LNCAP (cell line): Measurements from ENCODE around the gene PTGR2.

Experiments
- TF ChIP-seq, protein P1 (sequence below): fragments of 450-650 bp; IDR thresholded peaks from 2 replicates; pipeline ENCODE4 v1.5.1; 2017; ENCODE audit warnings: mild to moderate bottlenecking

The PTGR2 gene

DNA sequence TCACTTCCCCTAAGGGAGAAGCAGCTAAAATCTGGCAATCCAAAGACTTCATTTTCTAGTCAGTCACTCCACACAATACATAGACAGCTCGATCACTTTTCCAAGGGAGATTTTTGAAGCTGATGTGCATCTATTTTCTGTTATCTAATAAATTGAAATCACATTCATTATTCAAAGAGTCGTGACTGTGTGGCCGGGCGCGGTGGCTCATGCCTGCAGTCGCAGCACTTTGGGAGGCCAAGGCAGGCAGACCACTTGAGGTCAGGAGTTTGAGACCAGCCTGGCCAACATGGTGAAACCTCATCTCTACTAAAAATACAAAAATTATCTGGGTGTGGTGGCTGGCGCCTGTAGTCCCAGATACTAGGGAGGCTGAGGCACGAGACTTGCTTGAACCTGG lies 27.1 kb upstream of the PTGR2 start:
- TF ChIP-seq, protein P1, sequence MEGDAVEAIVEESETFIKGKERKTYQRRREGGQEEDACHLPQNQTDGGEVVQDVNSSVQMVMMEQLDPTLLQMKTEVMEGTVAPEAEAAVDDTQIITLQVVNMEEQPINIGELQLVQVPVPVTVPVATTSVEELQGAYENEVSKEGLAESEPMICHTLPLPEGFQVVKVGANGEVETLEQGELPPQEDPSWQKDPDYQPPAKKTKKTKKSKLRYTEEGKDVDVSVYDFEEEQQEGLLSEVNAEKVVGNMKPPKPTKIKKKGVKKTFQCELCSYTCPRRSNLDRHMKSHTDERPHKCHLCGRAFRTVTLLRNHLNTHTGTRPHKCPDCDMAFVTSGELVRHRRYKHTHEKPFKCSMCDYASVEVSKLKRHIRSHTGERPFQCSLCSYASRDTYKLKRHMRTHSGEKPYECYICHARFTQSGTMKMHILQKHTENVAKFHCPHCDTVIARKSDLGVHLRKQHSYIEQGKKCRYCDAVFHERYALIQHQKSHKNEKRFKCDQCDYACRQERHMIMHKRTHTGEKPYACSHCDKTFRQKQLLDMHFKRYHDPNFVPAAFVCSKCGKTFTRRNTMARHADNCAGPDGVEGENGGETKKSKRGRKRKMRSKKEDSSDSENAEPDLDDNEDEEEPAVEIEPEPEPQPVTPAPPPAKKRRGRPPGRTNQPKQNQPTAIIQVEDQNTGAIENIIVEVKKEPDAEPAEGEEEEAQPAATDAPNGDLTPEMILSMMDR, result no peak

DNA sequence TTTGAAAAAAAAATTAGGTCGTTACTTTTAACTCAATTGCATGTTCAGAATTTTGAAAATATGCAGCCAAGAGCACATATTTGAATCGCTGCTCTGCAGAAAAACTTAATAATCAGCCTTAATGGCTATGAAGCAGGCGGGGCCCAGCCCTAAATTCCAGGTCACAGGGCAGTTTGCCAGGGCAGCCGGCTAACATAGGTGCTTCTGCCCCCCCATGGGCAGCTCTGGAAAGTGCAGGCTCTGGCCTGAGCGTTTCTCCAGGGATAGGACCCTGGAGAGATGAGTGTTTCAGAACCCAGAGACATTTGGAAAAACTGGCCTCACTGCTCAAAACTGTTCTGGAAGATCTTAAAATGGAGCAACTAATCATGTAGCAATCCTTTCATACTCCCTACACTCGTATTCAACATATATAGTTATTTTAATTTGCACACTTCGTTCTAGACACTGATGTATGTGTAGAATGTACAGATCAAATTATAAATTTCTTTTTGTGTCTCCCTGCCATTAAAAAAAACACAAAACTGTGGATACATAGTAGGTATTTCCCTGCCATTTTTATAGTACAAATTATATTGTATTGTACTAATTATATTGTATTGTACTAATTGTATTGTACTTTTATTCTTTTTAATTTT lies 26.0 kb upstream of the PTGR2 start:
- TF ChIP-seq, protein P1, result peak; percentile 93

DNA sequence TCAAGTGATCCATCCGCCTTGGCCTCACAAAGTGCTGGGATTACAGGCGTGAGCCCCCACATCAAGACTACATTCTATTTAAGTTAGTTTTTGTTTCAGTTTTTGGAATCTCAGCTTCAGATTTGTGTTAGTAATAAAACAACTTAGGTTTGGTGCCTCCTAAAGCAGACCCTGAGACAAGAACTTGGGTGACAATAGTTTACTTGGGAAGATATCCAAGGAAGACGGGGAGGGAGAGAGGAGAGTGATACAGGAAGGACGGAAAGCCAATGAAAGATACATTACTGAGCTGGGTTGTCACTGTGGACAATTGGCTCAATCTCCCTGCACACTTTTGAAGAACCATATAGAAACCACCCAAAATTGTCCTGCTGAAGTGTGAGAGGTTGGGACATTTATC lies 22.6 kb upstream of the PTGR2 start:
- TF ChIP-seq, protein P1, result no peak

DNA sequence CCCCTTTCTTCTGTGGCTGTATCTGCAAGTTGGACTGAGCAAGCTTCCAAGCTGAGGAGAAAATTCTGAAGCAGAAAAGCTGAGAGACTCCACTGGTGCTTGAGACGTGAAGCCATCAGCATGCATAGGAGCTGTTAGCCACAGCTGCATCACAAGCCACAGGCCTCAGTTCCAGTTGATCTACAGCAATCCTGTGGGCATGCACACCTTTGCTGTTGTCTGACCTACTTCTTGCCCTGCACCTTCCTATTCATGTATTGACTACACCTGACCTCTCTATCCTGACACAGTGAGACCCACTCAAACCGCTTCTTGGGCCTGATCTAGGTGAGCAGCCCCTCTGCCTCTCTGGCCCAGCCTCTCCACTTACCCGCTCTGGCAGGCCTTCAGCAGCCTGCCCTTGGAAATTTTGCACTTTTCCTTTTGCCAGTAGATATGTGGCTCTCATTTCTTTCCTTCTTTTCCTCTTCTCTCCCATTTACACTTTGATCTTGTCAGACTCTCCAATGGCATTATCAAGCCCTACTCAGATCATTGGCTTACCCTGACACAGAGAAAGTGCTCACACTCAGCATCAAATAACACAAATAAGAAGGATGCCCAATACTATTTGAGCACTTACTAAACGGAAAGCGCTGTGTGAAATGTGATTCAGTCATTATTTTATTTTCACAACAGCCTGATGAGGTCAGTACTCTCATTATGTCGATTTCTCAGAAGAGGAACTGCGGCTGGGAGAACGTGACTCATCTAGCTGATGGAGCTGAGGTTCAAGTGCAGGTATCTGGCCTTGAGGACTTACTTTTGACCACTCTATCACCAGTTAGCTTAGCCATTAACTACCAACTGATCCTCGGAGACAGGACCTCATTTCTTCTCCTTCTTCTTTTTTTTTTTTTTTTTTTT lies 21.9 kb upstream of the PTGR2 start:
- TF ChIP-seq, protein P1, result no peak

DNA sequence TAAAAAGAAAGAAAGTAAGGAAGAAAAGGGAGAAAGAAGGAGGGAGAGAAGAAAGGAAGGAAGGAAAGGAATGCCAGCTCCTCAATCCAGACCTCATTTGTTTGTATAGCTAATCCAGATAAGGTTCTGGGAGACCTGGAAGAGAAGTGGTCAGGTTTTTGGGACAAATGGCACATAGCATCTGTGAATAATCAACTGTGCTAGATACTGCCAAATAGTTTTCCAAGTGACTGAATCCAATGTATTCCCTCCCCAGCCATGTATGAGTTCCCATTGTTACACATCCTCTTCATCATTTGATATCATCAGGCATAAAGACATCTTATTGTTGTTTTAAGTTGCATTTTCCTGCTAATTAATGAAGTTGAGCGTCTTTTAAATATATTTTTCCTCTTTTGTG lies 18.6 kb upstream of the PTGR2 start:
- TF ChIP-seq, protein P1, result no peak

DNA sequence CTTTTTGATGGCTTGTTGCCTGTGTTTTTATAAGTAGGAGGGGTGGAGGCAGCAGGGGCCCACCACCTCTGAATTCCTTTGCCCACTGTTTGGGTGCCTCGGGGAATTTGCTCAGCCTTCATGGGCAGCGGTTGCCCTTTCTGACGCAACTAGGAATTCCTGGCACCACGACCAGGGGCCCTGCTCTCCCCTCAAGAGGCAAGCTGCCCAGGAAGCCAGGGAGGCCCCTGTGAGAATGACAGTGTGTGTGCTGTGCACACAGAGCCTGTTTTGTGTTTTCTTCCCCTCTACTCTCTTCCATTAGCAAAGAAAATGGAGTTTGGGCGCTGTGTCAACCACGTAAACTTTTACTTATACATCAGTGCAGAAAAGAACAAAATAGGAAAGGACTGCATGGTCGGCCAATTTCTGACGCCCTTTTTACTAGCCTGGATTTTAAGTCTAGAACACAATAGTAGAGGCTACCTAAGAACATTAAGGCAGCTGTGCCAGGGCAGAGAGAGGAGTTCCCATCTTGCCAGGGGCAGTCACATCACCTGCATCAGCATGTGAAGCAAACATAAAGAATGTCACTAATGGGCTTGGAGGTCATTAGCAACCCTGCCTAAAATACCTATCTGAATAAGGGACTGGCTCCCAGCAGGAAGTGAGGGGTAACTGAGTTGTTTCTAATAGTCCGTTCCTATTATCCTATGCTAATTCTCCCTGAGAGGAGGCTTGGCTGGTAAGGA lies 17.9 kb upstream of the PTGR2 start:
- TF ChIP-seq, protein P1, result no peak

DNA sequence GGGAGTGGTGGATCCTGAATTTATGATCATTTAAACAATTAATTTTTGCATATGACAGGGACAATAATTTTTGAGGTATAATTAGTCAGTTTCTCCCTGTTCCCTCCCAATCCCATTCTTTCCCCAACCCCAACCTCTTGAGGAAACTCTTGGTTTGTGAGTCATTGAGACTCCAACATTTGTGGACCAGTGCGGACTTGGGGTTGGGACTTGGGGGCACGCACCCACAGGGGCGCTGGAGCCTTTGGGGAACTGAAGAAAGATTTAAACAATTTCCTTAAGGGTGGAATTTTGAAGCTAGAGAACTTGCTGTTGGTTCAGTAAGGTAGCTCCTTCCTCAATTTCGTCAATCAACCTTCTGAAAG lies 17.4 kb upstream of the PTGR2 start:
- TF ChIP-seq, protein P1, result no peak
